GM19468 (cell line): ENCODE results near the gene PAQR8.
A peak's percentile ranks its signal among the peaks of the same experiment; 100 is the strongest.

Source experiments
- ATAC-seq: cut with Tn5 transposase; IDR thresholded peaks from one replicate; pipeline ENCODE4 v1.9.1; 2021; ENCODE audit warnings: mild to moderate bottlenecking, moderate library complexity, moderate number of reproducible peaks; ENCODE audit not compliant: unreplicated experiment; ENCODE audit errors: extremely low read depth

Gene PAQR8

DNA sequence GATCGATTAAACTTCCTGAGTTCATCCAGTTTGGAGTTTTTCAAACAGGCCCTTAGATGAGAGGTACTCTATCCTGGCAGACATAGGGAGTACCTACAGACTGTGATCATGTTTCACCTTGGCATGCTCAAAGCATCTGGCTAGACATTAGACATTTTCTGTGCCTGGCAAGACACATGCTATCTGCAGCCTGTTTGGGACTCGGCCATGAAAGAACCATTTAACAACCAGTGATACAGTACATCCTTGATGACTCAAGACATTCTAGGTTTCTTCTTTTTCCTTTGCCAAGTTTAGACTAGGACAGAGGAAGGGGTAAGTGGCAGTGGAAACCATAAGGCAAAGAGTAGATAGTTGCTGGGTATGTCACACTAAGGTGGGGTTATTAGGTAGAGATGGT, 15.4 kb upstream of the PAQR8 start:
- no peak for ATAC-seq

DNA sequence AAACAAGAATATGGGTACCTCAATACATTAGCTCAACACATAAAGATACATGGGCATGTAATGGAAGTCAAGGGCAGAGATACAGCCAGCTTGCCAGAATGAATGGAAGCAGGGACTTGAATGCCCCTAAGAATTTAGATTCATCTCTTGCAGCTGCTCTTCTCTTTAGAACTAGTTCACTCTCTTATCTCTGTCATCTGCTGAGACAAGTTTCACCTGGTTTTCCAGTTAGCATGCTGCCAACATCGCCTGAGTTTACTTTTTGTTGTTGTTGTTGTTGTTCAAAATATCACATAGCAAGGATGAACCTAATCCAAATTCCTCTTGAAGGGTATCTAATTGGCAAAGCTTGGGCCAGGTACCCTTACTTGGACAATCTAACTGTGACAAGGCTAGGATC, 14.1 kb upstream of the PAQR8 start:
- no peak for ATAC-seq

DNA sequence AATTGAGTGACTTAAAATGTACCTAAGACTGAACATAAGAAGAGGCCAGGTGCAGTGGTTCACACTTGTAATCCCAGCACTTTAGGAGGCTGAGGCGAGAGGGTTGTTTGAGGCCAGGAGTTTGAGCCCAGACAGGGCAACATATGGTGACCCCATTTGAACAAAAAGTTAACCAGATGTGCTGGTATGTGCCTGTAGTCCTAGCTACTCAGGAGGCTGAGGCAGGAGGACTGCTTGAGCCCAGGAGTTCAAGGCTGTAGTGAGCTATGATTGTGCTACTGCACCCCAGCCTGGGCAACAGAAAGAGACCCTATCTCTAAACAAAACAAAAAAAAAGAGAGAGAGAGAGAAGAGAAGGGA, 10.1 kb upstream of the PAQR8 start:
- no peak for ATAC-seq

DNA sequence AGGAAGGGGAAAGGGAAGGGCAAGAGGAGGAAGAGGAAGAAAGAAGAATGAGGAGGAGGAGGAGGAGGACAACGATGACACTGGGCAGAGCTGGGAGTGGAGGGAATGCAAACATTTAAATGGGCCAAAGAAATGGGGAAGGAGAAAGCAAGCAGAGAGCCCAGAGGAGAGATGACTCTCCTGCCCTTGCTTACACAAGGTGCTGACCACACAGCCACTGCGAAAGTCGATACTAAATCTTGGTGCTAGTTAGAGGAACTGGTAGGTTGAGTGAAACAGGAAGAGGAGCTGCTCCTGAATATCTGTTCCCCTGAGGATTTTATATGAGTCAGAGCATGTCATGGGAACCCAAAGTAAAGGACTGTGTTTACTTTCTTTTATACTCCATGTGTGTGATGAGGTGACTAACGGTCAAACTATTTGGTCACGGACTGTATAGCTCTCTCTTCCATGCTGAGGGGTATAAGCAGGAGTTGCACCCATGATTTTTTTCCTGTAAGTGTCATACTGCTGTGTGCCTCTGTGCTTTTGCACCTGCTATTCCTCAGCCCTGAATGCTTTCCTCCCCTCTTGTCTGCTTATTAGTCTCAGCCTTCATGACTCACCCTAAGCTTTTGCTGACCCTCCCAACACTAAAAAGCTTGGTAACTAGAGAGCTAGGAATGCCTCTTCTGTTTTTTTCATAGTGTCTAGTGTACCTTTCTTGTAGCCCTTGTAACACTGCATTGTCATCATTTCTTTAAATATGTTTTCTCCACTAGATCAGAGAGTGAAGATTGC, 9.5 kb upstream of the PAQR8 start:
- peak; percentile 81 for ATAC-seq

DNA sequence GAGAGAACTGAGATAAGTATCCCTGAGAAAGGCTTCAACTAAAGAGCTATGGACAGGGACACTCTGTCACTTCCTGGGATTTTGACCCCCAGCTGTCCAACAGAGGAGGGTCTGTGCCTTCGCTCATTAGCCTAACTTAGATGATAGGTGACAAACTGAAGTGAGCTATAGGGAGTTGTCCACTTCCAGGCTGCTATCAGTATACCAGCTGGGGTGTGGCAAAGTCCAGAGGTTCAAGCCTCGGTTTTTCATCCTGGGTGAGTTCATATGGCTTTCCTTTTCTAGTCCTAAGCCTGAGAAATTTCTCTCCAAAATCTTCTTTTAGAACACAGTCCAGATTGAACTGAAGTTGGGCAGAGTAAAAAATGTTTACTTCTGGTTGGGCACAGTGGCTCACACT, 5.9 kb upstream of the PAQR8 start:
- no peak for ATAC-seq

DNA sequence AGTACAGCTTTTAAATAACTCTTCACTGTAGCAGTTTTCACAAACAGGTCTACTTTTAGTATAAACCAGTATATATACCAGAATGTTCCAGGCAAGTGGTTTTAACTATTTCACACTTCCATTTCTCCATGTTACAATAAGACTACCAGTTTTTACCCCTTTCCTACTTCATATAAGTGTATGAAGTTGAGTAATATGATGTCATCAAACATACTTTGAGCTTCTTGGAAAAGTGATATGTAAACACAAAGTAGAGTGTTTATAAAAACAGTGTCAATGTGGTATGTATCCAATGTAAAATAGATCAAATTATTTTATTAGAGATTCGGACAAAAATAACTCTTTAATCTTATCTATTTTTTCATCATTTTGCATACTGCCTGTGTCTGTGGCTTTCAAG, 2.5 kb upstream of the PAQR8 start:
- no peak for ATAC-seq

DNA sequence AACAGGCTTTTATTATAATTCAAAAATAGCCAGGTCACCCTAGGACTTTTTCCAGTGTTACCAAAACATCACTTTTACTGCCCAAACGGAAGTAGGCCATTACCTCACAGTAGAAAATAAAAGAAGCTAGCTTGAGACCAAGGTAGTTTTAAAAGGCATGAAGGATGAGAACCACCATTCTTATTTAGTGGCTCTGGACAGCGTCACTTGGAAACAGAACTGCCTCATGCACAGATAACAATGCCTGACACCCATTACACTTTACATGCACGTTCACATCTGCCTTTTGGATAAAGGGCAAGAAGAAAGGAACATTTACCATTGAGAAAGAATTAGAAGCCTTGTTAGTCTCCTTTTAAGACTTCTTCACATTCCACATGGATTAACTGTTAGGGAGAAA, 1.9 kb upstream of the PAQR8 start:
- ATAC-seq: no peak

DNA sequence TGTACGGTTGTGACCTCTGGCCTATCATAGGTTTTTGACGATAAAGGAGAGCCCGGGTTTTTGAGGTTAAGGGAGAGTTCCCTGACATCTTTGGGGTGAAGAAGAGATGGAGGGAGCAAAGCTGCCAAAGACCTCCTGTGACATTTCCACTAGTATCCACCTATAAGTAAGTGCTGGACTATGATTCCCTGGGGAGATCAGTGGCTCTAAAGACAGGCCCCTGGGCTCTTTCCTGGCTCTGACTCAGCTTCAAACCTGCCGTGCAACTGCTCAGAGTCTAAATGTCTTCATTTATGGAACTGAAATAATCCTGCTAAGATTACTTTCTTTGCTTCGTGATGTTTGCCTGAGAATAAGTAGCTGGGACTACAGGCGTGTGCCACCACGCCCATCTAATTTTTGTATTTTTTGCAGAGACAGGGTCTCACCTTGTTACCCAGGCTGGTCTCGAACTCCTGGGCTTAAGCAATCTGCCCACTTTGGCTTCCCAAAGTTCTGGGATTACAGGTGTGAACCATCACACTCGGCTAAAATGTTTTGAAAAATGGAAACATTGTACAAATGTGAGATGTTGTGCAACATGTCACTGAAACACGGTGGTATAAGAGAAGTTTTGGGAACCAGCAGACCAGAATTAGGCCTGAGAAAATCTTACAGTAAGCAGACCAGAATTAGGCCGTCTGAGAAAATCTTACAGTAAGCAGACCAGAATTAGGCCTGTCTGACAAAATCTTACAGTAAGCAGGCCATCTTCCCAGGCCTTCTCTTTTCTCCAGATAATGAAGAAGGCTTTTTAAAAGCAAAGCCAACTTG, 1.1 kb upstream of the PAQR8 start:
- no peak for ATAC-seq

DNA sequence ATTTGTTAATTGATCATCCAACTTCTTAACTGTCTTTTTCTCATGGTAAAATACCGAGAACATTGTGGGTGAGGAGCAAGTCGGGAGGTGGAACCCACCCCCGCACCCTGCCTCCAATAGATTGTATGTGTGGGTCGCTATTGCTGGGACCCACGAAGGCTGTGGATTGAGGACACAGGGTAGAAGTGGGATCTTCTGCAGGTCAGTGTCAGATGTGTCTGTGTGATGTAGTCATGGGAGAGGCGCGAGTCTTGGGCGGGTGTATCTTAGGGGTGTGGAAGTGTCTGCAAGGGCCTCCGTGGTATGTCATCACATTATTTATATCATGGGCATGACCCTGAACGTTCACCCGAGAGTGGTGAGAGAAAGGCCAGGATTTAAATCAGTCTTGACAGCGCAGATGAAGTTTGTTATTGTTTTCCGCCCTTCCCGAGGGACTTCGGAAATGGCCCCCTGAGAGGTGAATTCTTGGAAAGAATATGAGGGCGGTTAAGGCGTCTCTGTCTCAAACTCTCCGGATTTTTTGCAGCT, 472 bp upstream of the PAQR8 start:
- no peak for ATAC-seq

DNA sequence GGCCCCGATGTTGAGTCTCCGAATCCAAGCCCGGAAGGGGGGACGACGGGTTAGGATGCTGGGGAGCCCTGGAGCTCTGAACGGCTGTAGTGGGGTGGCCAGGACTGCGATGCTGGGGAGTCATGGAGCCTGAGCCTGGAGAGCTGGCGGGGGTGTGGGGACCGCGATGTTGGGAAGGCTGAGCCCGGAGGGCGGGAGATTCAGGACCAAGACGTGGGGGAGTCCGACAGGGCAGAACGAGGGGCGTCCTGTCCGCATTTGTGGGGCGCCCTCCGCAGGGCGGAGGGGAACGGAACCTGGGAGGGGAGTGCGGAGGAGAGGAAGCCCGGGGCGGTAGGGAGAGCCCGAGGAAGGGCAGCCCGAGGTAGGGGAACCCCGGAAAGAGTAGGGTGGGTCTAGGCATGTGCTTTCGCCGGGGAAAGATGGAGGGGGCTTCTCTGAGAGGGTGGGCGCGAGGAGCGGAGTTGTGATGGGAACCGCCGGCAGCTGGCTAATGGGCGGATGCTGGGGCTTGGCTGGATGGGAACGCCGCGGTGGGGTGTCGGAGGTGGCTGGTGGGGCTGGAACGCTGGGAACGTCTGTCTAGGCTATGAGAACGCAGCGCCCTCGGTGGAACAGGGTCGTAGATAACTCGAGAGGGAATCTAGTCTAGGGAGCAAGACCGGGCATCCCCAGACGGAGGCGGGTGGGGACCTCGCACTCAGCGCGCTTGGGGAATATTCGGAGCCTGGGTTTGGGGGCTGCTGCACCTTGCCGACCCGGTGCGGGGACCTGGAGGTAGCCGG, 684 bp downstream of the PAQR8 start:
- ATAC-seq: no peak

DNA sequence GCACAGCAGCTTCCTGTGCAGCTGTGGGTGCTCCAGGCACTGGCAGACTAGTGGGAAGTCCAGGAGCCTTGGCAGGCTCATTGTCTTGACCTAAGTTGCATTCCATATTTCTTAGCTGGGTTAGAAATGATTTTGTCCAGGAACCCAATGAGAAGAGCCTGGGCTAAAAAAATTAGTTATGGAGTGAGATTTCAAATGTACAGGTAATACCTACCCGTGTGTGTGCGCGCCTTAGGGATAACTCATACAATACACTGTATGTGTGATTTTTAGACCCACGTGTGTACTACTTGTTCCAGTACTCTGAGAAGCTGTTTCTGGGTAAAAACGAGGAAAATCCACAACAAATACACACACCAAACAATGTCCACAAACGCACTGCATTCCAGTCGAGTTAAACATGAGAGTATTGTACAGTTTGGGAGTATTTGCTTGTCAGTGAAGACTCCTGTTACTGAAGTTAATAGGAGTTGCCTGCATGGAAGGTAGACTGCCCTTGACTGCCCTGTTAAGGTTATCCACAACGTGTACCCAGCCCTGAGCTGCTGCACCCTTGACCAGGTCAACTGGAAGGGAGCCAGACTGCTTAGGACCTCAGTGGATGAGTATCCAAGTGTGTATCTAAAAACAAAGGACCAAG, 1.4 kb downstream of the PAQR8 start:
- no peak for ATAC-seq

DNA sequence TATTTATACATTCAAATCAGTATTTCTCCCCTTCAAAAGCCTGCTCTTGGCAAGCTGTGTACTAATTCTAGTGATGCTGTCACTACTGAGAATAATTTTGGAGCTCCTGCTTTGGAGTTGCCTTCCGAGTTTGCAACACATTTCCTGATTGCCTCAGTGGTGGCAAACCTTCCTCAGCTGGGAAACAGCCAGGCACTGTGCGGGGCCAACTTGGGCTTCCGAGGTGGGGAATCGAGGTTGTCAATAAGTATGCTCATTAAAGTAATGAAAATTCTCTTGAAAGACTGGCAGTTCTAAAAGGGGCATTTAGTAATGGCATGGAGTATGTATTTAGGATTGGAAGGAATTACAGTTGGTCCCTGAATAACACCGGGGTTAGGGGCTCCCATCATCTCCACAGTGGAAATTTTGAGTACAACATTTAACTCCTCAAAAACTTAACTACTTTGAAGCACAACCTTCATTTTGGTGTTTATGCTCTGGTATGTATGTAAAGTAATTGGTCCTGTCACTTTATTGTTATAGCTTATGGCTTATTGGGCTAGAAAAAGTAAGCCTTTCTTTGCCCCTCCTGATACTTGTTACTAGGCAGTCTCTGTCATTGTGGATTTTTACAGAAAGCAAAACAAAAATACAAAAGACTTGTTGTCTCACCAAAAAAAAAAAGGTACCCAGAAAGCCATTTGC, 2.7 kb downstream of the PAQR8 start:
- ATAC-seq: no peak

DNA sequence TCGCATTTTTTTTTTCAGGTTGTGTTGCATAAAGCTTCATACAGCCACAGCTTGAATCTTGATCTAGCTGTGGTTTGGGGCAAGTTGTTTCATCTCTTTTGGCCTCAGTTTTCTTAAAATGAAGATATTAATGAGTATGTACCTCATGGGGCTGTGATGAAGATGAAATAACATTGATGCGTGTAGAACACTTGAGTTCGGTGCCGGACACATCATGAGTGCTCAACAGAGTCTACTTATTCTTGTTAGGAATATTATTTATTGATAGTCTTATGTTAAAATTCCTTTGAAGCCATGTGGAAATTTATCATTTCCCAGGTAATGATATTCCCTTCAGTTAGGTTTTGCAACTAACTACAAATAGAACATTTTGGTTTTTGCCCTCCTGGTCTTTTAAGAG, 3.4 kb downstream of the PAQR8 start:
- ATAC-seq: no peak

DNA sequence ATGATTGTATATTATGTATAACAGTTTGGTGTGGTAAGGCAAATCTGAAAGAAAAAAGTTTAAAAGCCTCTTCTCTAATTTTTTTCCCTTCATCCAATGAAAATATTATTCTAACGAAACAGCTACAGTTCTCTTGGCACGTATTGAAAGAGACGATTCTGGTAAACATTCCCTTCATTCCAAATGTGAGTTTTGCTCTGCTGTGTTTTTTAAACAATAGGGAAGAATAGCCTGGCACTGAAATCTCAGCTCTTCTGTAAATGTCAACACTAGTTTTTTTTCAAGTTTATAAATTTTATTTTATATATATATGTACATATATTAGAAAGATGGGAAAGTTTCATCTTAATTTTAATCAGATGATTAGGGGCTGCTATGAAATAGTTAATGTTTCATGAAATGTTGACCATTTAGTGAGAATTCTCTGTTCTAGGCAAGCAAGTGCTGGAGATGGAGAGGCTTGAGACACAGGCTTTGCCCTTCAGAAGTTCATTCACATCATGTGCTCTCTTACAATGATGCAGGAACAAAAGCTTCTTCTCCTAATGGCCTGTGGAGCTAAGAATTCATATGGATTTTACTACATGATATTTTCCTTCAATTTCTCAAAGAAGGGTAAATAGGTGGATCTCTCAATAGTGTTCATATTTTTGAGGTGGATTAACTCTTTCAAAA, 4.1 kb downstream of the PAQR8 start:
- no peak for ATAC-seq

DNA sequence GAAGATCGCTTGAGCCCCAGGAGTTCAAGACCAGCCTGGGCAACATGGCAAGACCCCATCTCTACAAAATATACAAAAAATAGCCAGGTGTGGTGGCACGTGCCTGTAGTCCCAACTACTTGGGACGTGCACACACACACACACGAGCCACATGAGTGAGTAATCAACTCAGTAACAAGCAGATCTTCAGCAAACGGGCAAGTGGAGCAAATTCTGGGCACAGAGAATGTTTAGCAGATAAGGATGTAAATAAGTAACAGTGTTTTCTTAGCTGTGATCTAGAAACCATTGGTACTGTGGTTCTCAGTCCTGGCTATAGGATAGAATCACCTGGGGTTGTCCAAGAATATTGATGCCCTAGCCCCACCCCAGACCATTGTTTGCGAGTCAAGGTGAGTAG, 6.1 kb downstream of the PAQR8 start:
- no peak for ATAC-seq

DNA sequence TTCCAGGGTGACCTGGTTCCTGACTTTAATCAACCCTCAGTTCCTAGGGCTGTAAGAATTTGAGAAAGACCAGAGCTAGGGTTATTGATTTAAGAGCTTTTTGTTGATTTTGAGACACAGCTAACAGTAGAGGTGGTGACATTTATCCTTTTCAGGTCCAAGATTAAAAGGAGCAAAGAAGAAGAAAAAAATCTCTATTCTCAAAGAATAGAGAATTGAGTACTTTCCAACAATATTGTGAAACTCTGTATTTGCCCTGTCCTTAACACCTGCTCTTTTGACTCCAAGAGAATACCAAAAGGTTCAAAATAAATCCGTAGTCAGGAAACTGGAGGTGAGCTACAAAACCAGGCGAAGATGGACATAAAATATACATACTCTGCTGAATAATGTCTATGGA, 7.3 kb downstream of the PAQR8 start:
- no peak for ATAC-seq

DNA sequence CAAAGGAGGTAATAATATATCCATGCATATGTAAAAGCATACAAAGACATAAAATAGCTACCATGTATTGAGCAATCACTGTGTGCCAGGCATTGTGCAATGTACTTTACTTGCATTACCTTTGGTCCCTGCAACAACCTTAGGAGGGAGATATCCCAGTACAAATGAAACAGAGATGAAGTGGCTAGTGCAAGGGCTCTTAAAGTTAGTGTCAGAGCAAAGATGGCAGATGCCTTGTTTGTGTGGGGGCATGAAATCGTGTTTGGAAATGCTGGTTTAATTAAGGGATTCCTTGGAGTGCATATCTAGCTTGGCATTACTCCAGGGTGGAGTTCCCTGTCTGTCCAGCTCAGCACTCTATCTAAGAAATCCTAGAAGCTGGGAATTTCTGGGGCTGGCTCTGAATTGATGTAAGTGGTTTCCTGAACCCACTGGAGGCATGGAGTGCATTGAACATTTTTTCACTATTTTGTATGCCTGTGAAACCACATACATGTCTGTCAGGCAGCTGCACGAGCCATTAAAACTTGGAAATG, 9.8 kb downstream of the PAQR8 start:
- no peak for ATAC-seq

DNA sequence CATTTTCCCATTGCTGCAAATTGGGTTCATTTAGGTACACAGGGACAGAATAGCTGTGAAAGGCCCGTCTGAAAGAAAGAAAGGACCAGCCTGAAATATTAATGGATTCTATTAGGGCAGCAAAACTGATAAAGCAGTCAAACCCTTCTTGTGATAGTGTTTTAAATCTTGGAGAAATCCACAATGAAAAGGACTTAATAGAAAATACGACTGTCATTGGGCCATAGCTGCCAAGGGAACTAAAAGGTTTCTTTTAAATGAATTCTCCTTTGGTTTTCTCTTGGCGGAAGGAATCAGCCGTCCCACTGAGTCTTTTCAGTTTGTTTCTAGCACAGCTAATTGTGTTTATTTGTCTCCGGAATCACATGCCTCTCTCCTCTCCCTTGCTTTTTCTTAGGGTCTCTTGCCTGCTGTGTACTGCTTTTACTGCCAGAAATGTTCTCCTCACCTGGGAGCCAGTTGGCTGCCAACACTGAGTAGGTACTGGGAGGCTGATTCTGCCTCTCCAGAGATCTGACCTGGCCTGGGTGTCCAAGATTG, 11.3 kb downstream of the PAQR8 start:
- ATAC-seq: no peak

DNA sequence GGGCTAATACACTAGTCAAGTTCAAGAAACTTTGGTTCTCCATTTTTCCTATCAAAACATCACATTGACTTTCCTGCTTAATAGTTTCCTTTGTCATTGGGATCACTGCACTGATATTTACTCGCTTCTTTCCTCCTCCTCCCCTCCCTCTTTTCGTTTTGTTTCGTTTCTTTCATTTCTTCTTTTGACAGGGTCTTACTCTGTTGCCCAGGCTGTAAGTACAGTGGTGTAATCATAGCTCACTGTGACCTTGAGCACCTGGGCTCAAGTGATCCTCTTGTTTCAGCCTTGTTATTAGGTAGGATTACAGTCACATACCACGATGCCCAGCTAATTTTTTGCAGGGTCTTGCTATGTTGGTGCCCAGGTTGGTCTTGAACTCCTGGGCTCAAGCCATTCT, 12.3 kb downstream of the PAQR8 start:
- ATAC-seq: no peak
